Measurements from ENCODE around the gene ACOXL.
"Not testable (repeated sequence)": the region's sequence is repeated elsewhere in the genome, so short reads cannot be mapped to it uniquely, and the experiment has no call there.

Gene ACOXL

DNA sequence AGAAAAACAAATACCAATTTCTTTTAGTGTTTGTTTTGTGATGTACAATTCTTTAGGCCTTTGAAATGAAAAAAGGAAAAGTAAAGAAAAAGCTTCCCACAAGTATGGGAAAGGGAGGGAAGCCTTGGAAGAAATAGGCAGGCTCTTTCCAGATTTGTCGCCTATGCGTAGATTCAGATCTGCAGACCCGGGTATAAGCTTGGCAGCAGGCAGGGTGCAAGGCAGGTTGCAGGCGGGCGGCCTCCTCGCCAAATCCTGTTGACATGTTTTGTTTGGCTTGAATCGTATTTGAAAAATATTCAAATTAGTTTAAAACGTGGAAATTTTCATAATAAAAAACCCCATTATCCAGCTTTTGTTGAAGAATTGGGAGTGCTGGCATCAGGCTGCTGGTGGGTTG, 104.3 kb downstream of the ACOXL start:
- DNase-seq: no peak

GRCh38 chr2:110837446-110838409, 105.4 kb downstream of the ACOXL start:
- no peak for DNase-seq

DNA sequence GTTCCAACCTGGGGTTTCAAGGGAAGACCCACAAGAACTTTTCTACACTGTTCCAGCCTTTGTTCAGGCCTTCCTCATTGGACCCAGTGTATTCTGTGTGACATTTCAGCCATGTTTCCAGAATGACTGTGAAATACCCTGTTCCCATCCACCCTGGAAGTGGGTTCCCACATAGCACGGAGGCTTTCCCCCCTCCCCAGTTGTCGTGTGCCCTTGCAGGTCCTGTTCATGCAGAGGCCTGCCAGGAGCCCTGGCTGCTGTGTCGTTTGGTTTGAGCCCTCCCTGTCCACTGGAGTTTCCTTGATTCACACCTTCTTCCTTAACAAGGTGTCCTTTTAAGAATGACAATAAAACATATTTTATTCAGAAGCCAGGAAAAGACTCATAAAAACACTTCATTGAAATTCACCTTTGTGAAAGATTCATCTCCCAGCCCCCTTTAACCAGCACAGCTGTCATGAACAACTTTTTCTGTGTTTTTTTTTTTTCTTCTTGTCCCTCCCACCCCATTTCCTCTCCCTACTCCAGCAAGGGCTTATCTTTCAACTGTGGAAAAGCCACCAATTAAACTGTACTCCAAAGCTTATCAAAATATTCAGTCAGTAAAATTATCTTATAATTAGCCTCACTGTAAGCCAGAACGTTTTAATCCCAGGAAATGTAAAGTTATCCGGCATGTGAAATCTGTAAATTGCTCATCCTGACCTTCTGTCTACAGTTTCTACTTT, 106.4 kb downstream of the ACOXL start:
- no peak for DNase-seq

- DNase-seq: no peak
These were observed 108.1 kb downstream of the ACOXL start for GRCh38 chr2:110840508-110840907.

GRCh38 chr2:110842048-110842447, 109.7 kb downstream of the ACOXL start:
- DNase-seq: no peak

DNA sequence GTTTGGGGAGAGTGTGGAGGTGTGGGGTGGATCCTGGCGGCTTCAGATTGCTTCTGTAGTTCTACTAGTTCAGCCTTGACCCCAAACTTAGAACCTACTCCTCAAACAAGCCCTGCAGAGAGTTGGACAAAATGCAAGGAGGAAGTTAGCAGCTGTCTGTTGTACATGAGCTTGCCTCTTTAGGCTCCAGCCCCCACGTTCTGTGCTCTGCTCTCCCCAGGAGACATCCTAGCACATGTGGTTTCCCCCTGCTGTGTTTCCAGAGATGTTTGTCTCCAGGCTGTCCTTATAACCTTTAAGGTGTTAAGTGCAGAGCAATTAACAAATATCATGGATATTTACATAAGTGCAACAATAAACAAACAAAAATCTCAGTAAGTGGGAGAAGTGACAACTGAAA, 111.1 kb downstream of the ACOXL start:
- no peak for DNase-seq

- DNase-seq: no peak
These were observed 111.7 kb downstream of the ACOXL start for GRCh38 chr2:110843959-110844510.

- DNase-seq: no peak
These were observed 115.3 kb downstream of the ACOXL start for GRCh38 chr2:110847651-110848050.

DNA sequence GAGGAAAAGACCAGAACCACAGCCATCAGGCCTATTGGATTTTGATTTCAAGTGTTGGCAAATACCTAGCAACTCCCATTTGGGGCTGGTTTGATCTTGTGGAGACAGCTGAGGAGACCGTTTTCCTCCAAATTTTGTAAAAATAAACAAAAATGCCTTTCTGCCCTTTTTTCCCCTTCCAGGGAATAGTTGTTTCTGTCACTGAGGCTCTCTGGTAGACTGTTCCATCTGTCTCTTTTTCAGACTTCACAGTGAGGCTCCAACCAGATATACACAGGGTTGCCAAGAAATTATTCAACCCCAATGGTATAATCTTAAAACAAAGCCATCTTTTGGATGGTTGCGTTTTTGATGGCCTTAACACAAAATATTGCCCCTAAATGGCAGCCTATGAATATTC, 115.7 kb downstream of the ACOXL start:
- DNase-seq: no peak

GRCh38 chr2:110848519-110849030, 116.2 kb downstream of the ACOXL start:
- DNase-seq: no peak

- no peak for DNase-seq
These were observed 119.2 kb downstream of the ACOXL start for GRCh38 chr2:110851531-110851930.

DNA sequence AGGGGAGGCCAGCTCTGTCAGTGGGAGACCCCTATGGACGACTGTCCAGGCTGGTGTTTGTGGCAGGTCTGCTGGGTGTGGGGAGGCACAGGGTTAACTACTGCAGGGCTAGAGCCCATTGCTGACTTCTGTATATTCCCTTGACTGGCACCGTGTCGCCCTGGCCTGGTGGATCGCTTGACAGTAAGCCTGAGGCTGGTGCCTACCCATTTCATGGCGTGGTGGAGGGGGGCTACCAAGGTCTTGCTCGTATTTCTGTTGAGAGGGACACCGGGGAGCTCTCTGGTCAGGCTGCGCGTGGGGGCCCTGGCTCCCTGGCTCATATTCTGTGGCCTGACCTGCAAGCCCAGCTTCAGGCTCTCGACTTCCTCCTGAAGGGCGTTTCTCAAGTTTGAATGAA, 119.7 kb downstream of the ACOXL start:
- no peak for DNase-seq

DNA sequence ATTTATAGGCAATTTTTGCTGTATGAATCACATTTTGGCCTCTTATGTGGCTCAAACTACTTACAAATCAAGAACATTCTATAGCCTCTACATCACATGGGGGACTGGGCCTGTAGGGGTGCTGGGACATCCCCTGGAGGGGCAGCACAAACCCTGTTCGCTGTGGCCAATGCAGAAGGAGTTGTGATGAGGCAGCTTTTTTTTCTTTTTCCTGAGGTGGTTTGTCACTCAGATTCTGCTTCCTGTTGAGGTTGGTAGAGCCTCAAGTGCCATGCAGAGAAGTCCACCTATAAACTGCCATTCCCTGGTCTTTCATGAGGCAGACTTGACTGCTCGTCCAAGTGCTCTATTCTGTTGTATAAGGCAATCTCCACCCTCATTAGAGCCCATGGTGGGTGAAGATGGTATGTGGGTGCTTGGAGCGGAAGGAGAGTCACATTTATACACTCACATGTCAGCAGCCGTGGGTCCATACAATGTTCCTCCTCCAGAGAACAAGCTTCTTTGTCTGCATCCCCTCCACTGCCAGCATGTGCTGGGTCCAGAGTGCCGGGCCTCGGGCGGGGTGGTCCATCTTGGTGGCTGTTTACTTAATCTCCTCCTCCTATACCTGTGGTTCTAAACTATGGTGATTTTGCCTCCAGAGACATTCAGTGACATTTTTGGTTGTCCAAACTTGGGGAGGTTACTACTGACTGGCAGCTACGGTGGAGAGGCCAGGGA, 120.3 kb downstream of the ACOXL start:
- DNase-seq: no peak

DNA sequence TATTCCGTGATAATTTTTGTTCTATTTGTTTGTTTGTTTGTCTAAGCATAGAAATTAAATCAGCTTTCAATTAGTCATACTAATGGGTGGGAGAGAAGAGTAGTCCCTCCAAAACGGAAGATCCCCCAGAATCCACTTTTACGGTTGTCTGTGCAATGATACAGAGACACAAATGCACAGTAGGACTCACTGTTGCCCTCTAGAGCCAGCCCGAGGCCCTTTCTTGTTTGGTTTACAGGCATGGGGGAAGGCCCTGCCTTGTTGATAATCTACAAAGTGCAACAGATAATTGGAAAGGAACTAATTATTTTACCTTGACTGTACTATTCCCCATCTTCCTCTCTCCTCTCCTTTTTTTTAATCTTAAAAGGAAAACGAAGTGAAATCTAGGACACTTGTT, 121.1 kb downstream of the ACOXL start:
- DNase-seq: no peak

DNA sequence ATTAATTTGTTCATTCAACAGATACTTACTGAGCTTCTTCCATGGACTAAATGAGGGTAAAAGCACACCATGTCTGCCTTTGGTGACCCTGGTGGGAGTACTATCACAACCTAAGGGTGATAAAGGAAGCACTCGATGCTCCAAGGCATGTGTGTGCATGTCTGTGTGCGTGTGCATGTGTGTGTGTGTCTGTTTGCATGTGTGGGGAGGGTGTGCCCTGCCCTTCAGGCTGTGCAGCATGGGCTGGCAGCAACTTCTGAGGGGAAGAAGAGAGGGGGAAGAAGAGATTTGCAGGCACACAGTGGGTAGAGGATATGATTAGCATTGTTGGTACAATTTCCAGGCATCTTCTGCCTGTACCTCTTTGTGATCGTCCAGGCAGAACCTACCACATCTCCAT, 121.6 kb downstream of the ACOXL start:
- no peak for DNase-seq

GRCh38 chr2:110854355-110855081, 122.1 kb downstream of the ACOXL start:
- no peak for DNase-seq

DNA sequence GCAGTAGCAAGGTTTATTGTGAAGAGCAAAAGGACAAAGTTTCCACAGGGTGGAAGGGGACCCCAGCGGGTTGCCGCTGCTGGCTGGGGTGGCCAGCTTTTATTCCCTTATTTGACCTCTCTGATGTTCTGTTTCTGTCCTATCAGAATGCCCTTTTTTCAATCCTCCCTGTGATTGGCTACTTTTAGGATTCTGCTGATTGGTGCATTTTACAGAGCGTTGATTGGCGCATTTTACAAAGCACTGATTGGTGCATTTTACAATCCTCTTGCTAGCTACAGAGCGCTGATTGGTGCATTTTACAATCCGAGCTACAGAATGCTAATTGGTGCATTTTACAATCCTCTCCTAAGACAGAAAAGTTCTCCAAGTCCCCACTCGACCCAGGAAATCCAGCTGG, 123.5 kb downstream of the ACOXL start:
- DNase-seq: not testable (repeated sequence)

DNA sequence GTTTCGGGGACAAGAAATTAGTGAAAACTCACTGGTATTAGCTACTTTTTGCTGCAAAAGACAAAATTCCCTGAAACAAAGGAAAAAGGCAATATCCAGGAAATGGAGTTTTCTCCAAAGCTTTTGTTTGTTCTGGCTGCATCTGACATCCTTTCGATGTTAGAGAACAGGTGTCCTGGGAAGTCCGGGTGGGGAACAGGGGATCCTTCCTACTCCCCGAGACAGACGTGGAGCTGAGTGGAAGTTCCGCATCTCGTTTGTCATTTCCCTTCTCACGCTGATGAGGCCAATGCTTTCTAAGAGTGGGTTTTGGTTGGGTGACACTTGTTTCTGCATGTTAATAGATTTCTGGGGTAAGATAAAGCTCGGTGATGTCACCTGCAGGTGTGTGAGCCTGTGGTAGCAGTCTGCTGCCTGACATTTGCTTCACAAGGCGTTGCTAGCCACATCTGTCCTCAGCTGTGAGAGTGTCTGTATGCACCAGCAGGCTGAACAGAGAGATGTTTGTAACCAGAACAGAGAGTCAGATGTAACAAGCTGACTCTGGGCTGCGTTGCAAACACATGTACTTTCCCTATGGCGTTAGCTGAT, 125.9 kb downstream of the ACOXL start:
- DNase-seq: no peak

DNA sequence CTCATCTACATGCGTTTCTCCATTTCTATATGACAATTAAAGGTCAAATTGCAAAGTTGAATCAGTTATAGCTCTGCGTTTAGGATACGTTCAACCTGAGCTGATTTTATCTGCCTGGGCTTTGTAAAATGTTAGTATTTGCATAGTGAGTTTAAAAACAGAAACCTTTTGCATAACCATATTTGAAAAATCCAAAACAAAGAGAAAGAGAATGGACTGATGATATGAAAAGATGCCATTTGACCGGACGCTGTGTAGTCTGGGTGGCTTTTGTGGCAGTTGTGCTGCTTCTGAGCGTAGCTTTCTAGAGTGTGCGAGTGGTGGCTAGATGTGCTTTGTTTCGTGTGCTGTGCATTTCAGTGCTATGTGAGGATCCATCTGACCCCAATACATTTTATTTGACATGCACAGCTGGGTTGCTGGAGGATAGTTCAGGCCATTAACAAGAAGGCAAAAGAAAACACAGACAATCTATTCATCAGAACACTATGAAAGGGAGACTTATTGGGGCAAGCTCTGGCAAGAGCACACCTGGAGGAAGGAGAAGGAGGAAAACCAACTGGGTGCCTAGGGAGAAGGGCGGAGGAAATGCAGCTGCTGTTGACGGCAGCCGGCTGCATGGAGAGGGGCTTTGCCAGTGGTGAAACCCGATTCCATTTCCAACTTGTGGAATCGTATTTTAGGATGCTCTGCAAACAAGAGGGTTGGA, 126.8 kb downstream of the ACOXL start:
- DNase-seq: peak; percentile 3

DNA sequence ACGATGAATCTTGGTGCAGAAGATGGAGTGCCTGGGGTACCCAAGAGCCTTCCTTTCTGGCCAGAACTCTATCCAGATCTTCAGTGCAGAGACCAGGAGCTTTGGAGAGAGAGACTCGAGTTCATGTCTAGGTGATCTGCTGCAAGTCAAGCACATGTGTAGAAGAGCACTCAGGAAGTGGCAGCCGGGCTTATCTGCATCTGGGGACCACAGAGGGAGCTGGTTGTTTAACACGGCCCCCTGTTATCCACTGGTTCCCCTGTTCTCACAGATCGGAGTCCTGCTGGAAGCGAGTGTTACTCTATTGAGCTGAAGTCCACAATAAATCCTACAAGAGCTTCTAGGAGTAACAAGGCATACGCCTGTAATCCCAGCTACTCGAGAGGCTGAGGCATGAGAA, 128.3 kb downstream of the ACOXL start:
- DNase-seq: no peak

GRCh38 chr2:110861616-110862260, 129.4 kb downstream of the ACOXL start:
- DNase-seq: no peak

Measured in NCI-H2227 treated with DMSO at 0.1 percent for 48 hours (cell line).